Mucosa of stomach (tissue), 1 donor: ENCODE data around the gene MAP3K9.
"Not testable (repeated sequence)": the region's sequence is repeated elsewhere in the genome, so short reads cannot be mapped to it uniquely, and the experiment has no call there.

ENCODE experiments used
- H3K27me3 ChIP-seq: one replicate; pipeline ENCODE4 v1.7.0; 2013; ENCODE audit warnings: mild to moderate bottlenecking, low read length; ENCODE audit not compliant: control insufficient read depth, insufficient read depth
- H3K36me3 ChIP-seq: one replicate; pipeline ENCODE4 v1.7.0; 2013; ENCODE audit warnings: low read length; ENCODE audit not compliant: control insufficient read depth, insufficient read depth
- H3K4me1 ChIP-seq: one replicate; pipeline ENCODE4 v1.7.0; 2013; ENCODE audit warnings: mild to moderate bottlenecking, low read length; ENCODE audit not compliant: control insufficient read depth, insufficient read depth
- H3K4me3 ChIP-seq: one replicate; pipeline ENCODE4 v1.7.0; 2013; ENCODE audit warnings: low read length
- H3K9ac ChIP-seq: one replicate; pipeline ENCODE4 v1.7.0; 2013; ENCODE audit warnings: mild to moderate bottlenecking, low read length, moderate library complexity
- H3K9me3 ChIP-seq: one replicate; pipeline ENCODE4 v1.7.0; 2013; ENCODE audit warnings: mild to moderate bottlenecking, low read length, moderate library complexity; ENCODE audit not compliant: control insufficient read depth
- donor health status: Pancreatic carcinoma.

MAP3K9 gene

DNA sequence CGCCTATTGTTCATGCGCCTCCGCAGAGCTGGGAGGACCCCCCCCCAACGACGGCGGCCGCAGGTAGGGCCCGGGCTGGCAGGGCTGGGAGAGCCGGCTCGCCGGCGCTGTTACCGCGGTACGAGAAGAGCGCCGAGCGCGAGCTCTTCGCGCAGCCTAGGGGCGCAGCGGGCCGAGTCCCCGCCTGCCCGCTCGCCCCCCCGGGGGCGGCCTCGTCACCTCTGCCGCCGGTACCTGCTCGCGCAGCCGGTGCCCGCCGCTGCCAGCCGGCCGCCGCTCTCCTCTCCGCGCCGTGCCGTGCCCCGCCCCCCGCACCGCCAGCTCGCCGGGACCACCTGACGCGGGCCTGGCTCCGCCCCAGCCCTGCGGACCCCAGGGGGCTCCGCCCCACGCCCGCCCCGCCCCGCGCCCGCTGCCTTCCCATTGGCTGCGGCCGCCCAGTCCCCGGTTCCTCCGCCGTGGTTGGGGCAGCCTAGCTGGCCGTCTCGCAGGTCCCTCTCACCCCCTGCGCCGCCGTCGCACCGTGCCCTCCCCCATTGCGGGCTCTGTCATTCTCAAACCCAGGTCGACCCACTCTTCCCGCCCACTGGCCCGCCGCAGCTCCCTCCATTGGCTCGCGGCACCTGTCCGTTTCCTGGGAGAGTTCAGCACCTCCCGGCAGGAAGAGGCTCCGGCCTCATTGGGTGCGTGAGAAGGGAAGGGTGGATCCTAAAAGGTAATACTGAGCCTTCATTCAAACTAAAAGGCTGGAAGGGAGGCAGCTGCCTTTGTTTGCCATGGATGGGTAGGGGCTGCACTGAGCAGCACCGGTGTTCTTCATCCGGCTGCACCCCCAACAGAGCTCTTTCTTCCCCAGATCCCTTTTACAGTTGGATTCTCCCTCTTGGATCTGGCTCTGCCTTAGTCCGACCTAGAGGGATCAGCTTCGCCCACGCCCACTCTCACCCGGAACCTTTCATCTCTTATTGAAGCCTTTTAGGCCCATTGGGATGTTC lies at the start of gene MAP3K9:
TSS of gene MAP3K9 (minus strand) at position 289 of the 995 bp plus-strand sequence. CDS start 342 bp downstream, outside the sequence.
- no peaks in the 10 kb centered on the region for H3K4me1 ChIP-seq
- H3K36me3 ChIP-seq = no peaks in the 10 kb centered on the region
- peak within 1 kb of the TSS; percentile 57 for H3K4me3 ChIP-seq
- H3K9ac ChIP-seq = peak within 1 kb of the TSS; percentile 72
- no peaks in the 10 kb centered on the region for H3K27me3 ChIP-seq
- H3K9me3 ChIP-seq = no peaks in the 10 kb centered on the region

- Histone ChIP-seq H3K4me1 (no peaks in the 10 kb centered on the region), H3K36me3 (no peaks in the 10 kb centered on the region), H3K9ac (no peak overlapping the region), H3K27me3 (no peaks in the 10 kb centered on the region), H3K9me3 (no peaks in the 10 kb centered on the region), H3K4me3 (no peak overlapping the region)
These were observed 49.3 kb upstream of the MAP3K9 start for GRCh38 chr14:70858641-70859040.

- no peaks in the 10 kb centered on the region for H3K4me1 ChIP-seq
- no peak overlapping the region for H3K9ac ChIP-seq
- no peaks in the 10 kb centered on the region for H3K9me3 ChIP-seq
These were observed 48.2 kb upstream of the MAP3K9 start for GRCh38 chr14:70857496-70857890.

DNA sequence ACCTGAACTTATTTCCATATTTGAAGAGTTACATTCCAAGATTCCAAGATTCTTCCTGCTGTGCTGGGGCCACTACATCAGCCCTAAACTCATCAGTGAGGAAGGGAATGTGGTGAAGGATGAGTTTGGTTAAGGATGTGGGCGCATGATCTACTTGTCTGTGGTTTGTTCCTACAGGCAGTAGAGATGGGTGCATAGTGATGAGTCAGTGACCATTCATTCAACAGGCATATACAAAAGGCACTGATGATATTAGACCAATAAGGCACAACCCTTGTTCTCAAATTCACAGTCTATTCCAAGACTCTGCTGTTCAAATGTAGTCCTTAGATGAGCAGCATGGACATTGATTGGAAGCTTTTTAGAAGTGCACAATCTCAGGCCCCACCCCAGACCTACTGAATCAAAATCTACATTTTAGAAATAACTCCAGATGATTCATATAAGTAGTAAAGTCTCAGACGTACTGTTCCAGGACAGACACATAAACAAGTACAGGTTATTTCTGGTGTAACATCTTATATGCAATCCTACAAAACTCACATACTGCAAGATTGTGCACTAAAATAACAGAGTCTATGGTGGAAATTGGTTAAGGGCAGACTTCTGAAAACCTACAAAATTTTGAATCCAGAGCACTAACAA lies 47.7 kb upstream of the MAP3K9 start:
- Histone ChIP-seq H3K27me3 (no peaks in the 10 kb centered on the region), H3K36me3 (no peaks in the 10 kb centered on the region), H3K9me3 (no peaks in the 10 kb centered on the region), H3K9ac (no peak overlapping the region), H3K4me1 (no peaks in the 10 kb centered on the region), H3K4me3 (no peak overlapping the region)

More at GRCh38 chr14:70857496-70857890, 48.2 kb upstream of the MAP3K9 start:
- Histone ChIP-seq H3K27me3 (no peaks in the 10 kb centered on the region), H3K4me3 (no peak overlapping the region), H3K36me3 (no peaks in the 10 kb centered on the region)

GRCh38 chr14:70855486-70855885 lies 46.2 kb upstream of the MAP3K9 start:
- no peaks in the 10 kb centered on the region for H3K27me3 ChIP-seq
- H3K36me3 ChIP-seq = no peaks in the 10 kb centered on the region
- no peaks in the 10 kb centered on the region for H3K9me3 ChIP-seq
- H3K4me3 ChIP-seq = no peak overlapping the region
- H3K4me1 ChIP-seq = no peaks in the 10 kb centered on the region
- H3K9ac ChIP-seq = no peak overlapping the region

GRCh38 chr14:70853658-70854057 lies 44.3 kb upstream of the MAP3K9 start:
- H3K9ac ChIP-seq = not testable (repeated sequence)

DNA sequence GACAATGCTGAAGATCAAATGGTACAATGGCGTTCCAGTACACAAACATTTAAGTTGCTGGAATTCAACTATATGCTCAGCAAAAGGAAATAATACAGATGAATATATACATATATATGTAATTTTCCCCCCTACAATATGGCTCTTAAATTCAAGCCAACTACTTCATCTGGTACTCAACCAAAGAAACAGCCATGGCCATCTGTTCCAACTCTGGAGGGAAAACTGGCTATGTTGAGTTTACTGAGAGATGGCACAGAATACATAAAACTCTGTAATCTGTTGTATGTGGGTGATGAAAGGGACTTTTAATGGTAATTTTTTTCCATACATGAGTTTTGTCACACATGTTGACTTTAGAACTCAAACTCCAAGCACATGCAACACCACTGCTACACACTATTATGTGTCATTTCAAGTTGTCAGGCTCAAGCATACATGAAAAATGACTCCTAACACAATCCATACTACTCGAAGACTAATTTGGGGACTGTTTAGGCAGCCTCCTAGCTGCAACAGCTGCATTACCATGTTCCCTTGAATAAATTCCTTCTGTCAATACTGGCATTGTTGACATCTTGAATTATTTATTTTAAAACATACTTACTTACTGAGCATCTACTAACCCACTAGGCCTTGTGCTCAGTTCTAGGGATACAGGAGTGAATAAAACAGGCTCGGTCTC lies 38.2 kb upstream of the MAP3K9 start:
- no peaks in the 10 kb centered on the region for H3K27me3 ChIP-seq
- no peak overlapping the region for H3K4me3 ChIP-seq
- no peaks in the 10 kb centered on the region for H3K36me3 ChIP-seq
- H3K4me1 ChIP-seq = no peaks in the 10 kb centered on the region
- H3K9ac ChIP-seq = no peak overlapping the region
- no peaks in the 10 kb centered on the region for H3K9me3 ChIP-seq

More at GRCh38 chr14:70853658-70854057, 44.3 kb upstream of the MAP3K9 start:
- not testable (repeated sequence) for H3K4me3 ChIP-seq, H3K4me1 ChIP-seq, H3K9me3 ChIP-seq, H3K36me3 ChIP-seq, H3K27me3 ChIP-seq

DNA sequence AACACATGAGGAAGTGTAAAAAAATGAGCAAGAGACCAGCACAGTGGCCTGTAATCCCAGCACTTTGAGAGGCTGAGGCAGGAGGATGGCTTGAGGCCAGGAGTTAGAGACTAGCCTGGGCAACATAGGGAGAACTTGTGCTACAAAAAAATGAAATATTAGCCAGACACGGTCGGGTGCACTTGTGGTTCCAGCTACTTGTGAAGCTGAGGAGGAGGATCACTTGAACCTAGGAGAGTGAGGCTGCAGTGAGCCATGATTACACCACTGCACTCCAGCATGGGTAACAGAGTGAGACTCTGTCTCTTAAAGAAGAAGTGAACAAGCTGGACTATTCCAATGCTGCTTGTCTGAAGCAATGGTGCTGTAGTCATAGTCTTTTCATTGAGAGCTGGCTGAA lies 36.3 kb upstream of the MAP3K9 start:
- Histone ChIP-seq H3K27me3 (no peaks in the 10 kb centered on the region), H3K36me3 (no peaks in the 10 kb centered on the region), H3K9me3 (no peaks in the 10 kb centered on the region), H3K4me1 (no peaks in the 10 kb centered on the region), H3K4me3 (no peak overlapping the region), H3K9ac (no peak overlapping the region)

DNA sequence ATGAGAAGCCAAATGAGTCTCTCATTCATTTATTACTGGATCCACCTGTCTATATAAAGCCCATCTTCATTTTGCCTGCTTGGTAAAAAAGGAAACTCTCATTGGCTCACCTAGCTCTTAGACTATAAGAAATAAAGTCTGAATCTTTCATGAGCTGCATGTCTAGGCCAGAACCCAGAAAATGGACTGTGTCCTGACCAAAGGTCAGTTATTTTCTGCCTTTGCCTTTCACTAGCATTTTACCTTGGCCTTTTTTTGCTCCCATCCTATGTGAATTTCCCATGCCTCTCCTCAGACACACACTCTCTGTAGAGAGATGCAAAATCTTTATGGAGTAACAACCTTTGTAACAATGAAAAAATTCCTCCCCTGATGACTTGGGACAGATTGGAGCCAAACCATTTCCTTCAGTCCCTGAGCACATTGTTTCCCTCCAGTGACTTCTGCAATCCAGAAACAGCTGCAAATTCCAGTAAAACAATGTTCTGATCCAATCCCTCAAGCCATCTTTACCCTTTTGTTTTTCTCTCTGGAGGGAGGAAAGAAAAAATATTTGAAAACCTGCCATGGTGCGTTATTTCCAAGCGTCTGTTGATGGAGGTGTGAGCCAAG lies 33.6 kb upstream of the MAP3K9 start:
- Histone ChIP-seq H3K4me3 (no peak overlapping the region), H3K27me3 (no peaks in the 10 kb centered on the region), H3K36me3 (no peaks in the 10 kb centered on the region), H3K9me3 (no peaks in the 10 kb centered on the region), H3K4me1 (no peaks in the 10 kb centered on the region), H3K9ac (no peak overlapping the region)

DNA sequence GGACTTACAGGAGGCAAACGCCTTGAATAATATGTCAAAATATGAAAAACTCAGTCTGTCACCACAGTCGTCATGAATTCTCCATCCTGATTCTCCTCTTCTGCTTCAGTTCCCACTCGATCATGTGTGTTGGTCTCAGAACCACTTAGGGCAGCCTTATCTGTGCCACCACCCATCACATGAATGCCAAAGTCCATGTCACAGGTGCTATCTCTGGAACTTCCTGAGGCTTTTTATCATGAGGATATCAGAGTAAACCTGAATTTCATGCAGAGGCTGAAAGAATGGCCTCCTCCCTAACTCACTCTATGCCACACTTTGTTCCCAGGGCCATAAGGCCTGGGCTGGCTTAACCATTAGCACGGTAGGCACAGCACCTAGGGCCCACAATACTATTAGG lies 28.8 kb upstream of the MAP3K9 start:
- no peaks in the 10 kb centered on the region for H3K9me3 ChIP-seq
- H3K4me3 ChIP-seq = no peak overlapping the region
- no peaks in the 10 kb centered on the region for H3K36me3 ChIP-seq
- no peaks in the 10 kb centered on the region for H3K4me1 ChIP-seq
- no peak overlapping the region for H3K9ac ChIP-seq
- no peaks in the 10 kb centered on the region for H3K27me3 ChIP-seq

DNA sequence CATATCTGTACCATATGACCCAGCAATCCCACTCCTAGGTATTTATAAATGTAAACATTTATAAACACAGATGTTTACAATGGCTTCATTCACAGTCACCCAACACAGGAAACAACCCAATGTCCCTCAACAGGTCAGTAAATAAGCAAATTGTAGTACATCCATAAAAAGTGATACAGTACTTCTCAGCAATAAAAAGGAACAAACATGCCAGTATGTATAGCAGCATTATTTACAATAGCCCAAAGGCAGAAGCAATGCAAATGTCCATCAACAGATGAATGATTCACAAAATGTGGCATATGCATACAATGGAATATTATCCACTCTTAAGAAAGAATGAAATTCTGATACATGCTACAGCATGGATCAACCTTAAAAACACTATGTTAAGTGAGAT lies 27.6 kb upstream of the MAP3K9 start:
- H3K4me1 ChIP-seq = no peaks in the 10 kb centered on the region
- H3K27me3 ChIP-seq = no peaks in the 10 kb centered on the region
- H3K9me3 ChIP-seq = no peaks in the 10 kb centered on the region
- no peak overlapping the region for H3K9ac ChIP-seq
- no peak overlapping the region for H3K4me3 ChIP-seq
- H3K36me3 ChIP-seq = no peaks in the 10 kb centered on the region
